Measurements from ENCODE around the gene SRRM5.

Gene SRRM5

GRCh38 chr19:43607238-43608205, 4.4 kb upstream of the SRRM5 start:
- no peak for TF ChIP-seq CTCF (IDR thresholded peaks at IDR 0.05; ENCODE audit: low read depth, low read length)
- no peaks in the 10 kb centered on the region for H3K27me3 ChIP-seq

GRCh38 chr19:43609872-43610271, 2.0 kb upstream of the SRRM5 start:
- TF ChIP-seq CTCF (IDR thresholded peaks at IDR 0.05; ENCODE audit: low read depth, low read length) = no peak
- H3K9me3 ChIP-seq = no peaks in the 10 kb centered on the region
- no peaks in the 10 kb centered on the region for H3K4me1 ChIP-seq
- H3K36me3 ChIP-seq = peaks cover 41% of the 10 kb centered on the region
- no peak overlapping the region for H3K4me3 ChIP-seq (ENCODE audit: low read depth, low read length)
- no peaks in the 10 kb centered on the region for H3K27me3 ChIP-seq
- no peak for DNase-seq

More at GRCh38 chr19:43607238-43608205, 4.4 kb upstream of the SRRM5 start:
- H3K9me3 ChIP-seq = no peaks in the 10 kb centered on the region
- no peaks in the 10 kb centered on the region for H3K4me1 ChIP-seq
- peaks cover 35% of the 10 kb centered on the region for H3K36me3 ChIP-seq
- H3K4me3 ChIP-seq (ENCODE audit: low read depth, low read length) = no peak overlapping the region
- DNase-seq = no peak

- Histone ChIP-seq H3K36me3 (peaks cover 41% of the 10 kb centered on the region), H3K4me3 (ENCODE audit: low read depth, low read length) (no peak overlapping the region)
Observed at GRCh38 chr19:43610493-43610892, 1.4 kb upstream of the SRRM5 start.

GRCh38 chr19:43612374-43612773, 486 bp downstream of the SRRM5 start:
- H3K4me1 ChIP-seq = no peaks in the 10 kb centered on the region
- no peak for DNase-seq
- peaks cover 32% of the 10 kb centered on the region for H3K36me3 ChIP-seq
- no peaks in the 10 kb centered on the region for H3K9me3 ChIP-seq
- no peak for TF ChIP-seq CTCF (IDR thresholded peaks at IDR 0.05; ENCODE audit: low read depth, low read length)
- no peak overlapping the region for H3K4me3 ChIP-seq (ENCODE audit: low read depth, low read length)
- H3K27me3 ChIP-seq = no peaks in the 10 kb centered on the region

More at GRCh38 chr19:43610493-43610892, 1.4 kb upstream of the SRRM5 start:
- no peaks in the 10 kb centered on the region for H3K27me3 ChIP-seq
- DNase-seq = no peak
- no peak for TF ChIP-seq CTCF (IDR thresholded peaks at IDR 0.05; ENCODE audit: low read depth, low read length)
- H3K9me3 ChIP-seq = no peaks in the 10 kb centered on the region
- no peaks in the 10 kb centered on the region for H3K4me1 ChIP-seq

GRCh38 chr19:43616306-43616705, 4.4 kb downstream of the SRRM5 start:
- Histone ChIP-seq H3K9me3 (no peaks in the 10 kb centered on the region), H3K4me1 (no peaks in the 10 kb centered on the region), H3K36me3 (peaks cover 22% of the 10 kb centered on the region), H3K27me3 (no peaks in the 10 kb centered on the region), H3K4me3 (ENCODE audit: low read depth, low read length) (no peak overlapping the region)
- DNase-seq = no peak
- no peak for TF ChIP-seq CTCF (IDR thresholded peaks at IDR 0.05; ENCODE audit: low read depth, low read length)

GRCh38 chr19:43616954-43617353, 5.1 kb downstream of the SRRM5 start:
- H3K27me3 ChIP-seq = no peaks in the 10 kb centered on the region
- peaks cover 16% of the 10 kb centered on the region for H3K36me3 ChIP-seq
- no peaks in the 10 kb centered on the region for H3K4me1 ChIP-seq
- no peak for DNase-seq
- H3K4me3 ChIP-seq (ENCODE audit: low read depth, low read length) = no peak overlapping the region
- H3K9me3 ChIP-seq = no peaks in the 10 kb centered on the region
- no peak for TF ChIP-seq CTCF (IDR thresholded peaks at IDR 0.05; ENCODE audit: low read depth, low read length)

All from BE2C (cell line).